Activated CD8-positive, alpha-beta T cell treated with anti-CD3 and anti-CD28 coated beads, Interleukin-2, amount 10 ng/mL, durations not matched to agents 7 days and 5 days (primary cell): Measurements from ENCODE around the gene CD36. TPM values are rescaled to one million over a fixed set of nuclear protein-coding genes. Genes with fewer than 3 reads are reported as not detected.

Experiments
- ATAC-seq: fragments of 150-1000 bp; cut with Tn5 transposase; one replicate; pipeline ENCODE4 v1.10.0; 2021; ENCODE audit warnings: moderate library complexity
- CTCF ChIA-PET: fragments of 350-600 bp; sonication (Branson Sonifier 250); formaldehyde crosslinking; loops from one replicate; lab custom pipeline; 2021; ENCODE audit warnings: antibody characterized with exemption; lab: Charles Lee
- POLR2A ChIA-PET: fragments of 350-600 bp; sonication (Branson Sonifier 250); formaldehyde crosslinking; loops from one replicate; lab custom pipeline; 2021; ENCODE audit warnings: antibody characterized with exemption; lab: Charles Lee
- DNase-seq: peaks from one replicate; pipeline ENCODE4 v3.0.0-alpha.2; 2020
- H3K27ac Mint-ChIP-seq: one replicate; pipeline ENCODE4 v1.8.0; 2021; ENCODE audit warnings: mild to moderate bottlenecking, mixed read lengths
- H3K27me3 Mint-ChIP-seq: one replicate; pipeline ENCODE4 v1.8.0; 2021; ENCODE audit warnings: low read depth, mixed read lengths
- H3K36me3 Mint-ChIP-seq: one replicate; pipeline ENCODE4 v1.8.0; 2021; ENCODE audit warnings: low read depth, mixed read lengths
- H3K4me1 Mint-ChIP-seq: one replicate; pipeline ENCODE4 v1.8.0; 2021; ENCODE audit warnings: low read depth, mixed read lengths
- H3K4me3 Mint-ChIP-seq: one replicate; pipeline ENCODE4 v1.8.0; 2021; ENCODE audit warnings: mild to moderate bottlenecking, mixed read lengths
- H3K9me3 Mint-ChIP-seq: one replicate; pipeline ENCODE4 v1.8.0; 2022; ENCODE audit warnings: mixed read lengths; ENCODE audit not compliant: insufficient read depth
- total RNA-seq, 2 experiments: library from RNA; stranded (reverse); gene quantifications; one replicate each; pipeline ENCODE4 v1.2.3, GENCODE V29; 2021

Gene CD36
- total RNA-seq, 2 experiments from 2014 or later = not detected

DNA sequence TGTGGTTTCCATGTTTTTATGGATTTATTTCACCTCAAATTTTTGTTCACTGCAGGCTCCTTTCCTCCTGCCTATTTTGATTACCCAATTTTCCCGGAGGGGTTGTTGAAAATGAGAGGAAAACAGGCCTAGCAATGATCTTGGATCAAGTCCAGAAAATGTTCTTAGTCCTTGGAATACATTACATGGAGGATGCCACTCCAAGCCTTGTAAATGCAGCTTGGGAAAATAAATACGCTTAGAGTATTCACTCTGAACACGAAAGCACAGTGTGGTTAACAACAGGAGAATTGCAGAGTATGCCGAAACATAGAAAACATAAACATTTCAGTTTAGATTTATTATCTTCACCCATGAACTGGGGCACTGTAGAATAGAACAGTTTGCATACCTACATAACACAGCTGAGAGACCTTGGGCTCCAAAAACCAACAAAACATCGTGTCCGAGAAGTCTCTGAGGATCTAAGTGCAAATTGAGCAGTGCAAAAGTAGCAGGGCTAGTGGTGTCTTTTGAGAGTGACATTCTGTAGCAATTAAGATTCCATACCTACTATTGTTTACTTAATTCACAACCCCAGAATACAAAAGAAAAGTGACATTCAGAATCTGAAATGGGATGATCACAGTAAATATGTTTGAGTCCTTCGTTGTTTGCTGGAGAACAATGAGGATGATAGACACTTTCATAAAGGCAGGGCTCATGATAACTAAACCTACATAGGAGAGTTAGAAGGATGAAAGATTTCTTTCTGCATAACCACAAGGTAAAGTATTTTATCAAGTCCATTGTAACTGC lies 7.6 kb upstream of the CD36 start:
- ChIA-PET CTCF (no interaction called here), POLR2A (no interaction called here)
- ATAC-seq (no peak), DNase-seq (no peak)
- H3K4me3 Mint-ChIP-seq = no peak overlapping the region
- no peaks in the 10 kb centered on the region for H3K9me3 Mint-ChIP-seq
- no peaks in the 10 kb centered on the region for H3K27me3 Mint-ChIP-seq
- H3K36me3 Mint-ChIP-seq = no peaks in the 10 kb centered on the region
- H3K27ac Mint-ChIP-seq = no peak overlapping the region
- H3K4me1 Mint-ChIP-seq = no peaks in the 10 kb centered on the region

DNA sequence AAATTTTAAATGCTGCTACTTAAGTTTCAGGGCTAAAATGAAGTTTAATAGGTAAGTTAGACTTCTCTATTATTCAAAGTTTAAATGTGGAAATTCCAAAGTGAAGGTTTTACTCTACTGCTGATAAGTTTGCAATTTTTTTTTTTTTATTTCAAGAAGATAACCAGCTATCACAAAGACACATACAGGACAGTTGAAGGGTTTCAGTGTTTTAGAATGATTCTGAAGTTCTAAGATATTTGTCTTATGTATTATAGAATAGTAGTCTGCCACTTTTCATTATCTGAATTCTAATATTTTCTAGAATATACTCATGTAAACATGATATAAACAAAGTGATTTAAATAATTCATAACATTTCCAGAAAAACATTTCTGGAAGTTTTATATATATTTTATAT lies 7.0 kb upstream of the CD36 start:
- no peaks in the 10 kb centered on the region for H3K9me3 Mint-ChIP-seq
- ChIA-PET POLR2A (no interaction called here), CTCF (no interaction called here)
- ATAC-seq (no peak), DNase-seq (no peak)
- no peak overlapping the region for H3K27ac Mint-ChIP-seq
- H3K27me3 Mint-ChIP-seq = no peaks in the 10 kb centered on the region
- no peaks in the 10 kb centered on the region for H3K36me3 Mint-ChIP-seq
- H3K4me1 Mint-ChIP-seq = no peaks in the 10 kb centered on the region
- no peak overlapping the region for H3K4me3 Mint-ChIP-seq

DNA sequence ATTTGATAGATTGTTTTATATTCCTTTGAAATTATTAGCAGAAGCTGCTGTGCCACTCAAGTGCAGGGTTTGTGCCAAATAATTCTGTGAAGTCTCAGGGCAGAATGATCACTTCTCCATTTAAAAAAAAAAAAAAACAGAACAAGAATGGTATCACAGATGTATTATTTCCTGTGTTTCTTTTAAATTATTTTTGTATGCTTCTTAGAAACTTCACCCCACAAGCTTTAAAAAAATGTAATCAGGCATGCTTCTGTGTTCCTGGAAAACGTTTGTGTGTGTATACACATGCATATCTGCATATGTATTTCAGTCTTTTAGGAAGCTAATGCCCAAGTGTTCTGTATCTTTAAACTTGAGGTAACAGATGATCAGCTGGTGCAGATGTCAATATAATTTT lies 6.3 kb upstream of the CD36 start:
- Mint-ChIP-seq H3K4me1 (no peaks in the 10 kb centered on the region), H3K4me3 (no peak overlapping the region), H3K36me3 (no peaks in the 10 kb centered on the region), H3K9me3 (no peaks in the 10 kb centered on the region), H3K27ac (no peak overlapping the region), H3K27me3 (no peaks in the 10 kb centered on the region)
- no peak for ATAC-seq
- ChIA-PET CTCF (no interaction called here), POLR2A (no interaction called here)
- no peak for DNase-seq

DNA sequence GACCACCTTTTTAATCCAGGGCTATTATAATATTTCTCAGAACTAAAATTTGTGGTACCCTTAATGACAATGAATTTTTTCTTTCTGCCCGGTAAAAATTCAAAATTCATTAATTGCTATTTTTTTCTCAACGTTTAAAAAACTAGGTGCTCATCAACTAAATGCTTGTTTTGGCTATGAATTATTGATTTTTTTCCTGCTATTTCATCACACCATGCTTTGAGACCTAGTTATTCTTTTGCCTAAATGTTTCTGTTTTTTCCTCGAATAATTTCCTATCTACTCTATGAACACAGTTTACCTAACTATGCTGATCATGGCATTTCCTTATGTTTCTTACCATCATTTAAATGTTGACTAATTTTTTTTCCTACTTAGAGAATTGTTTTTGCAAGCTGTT lies 5.6 kb upstream of the CD36 start:
- H3K27ac Mint-ChIP-seq = no peak overlapping the region
- no peak for DNase-seq
- ATAC-seq = no peak
- H3K4me1 Mint-ChIP-seq = no peaks in the 10 kb centered on the region
- CTCF ChIA-PET = no interaction called here
- H3K4me3 Mint-ChIP-seq = no peak overlapping the region
- no peaks in the 10 kb centered on the region for H3K36me3 Mint-ChIP-seq
- POLR2A ChIA-PET = no interaction called here
- H3K9me3 Mint-ChIP-seq = no peaks in the 10 kb centered on the region
- H3K27me3 Mint-ChIP-seq = no peaks in the 10 kb centered on the region

DNA sequence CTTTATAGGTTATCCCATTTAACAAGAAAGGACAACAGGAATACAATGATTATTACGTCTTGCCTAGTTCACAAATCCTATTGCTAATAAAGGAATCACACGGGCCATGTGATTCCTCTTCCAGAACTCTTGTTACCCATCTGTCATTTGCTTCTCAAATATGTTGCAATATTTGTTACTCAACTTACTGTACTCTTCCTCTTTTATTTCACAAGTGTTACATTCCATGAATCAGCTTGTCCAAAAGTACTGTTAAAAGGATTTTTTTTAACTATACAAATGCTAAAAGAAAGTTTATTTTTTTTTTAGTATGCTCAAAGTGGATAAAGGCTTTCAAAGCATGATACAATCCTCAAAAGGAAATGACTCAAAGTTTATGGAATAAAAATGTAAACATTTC lies 3.9 kb upstream of the CD36 start:
- H3K9me3 Mint-ChIP-seq = no peaks in the 10 kb centered on the region
- no peaks in the 10 kb centered on the region for H3K36me3 Mint-ChIP-seq
- H3K4me3 Mint-ChIP-seq = no peak overlapping the region
- no peak for DNase-seq
- ChIA-PET CTCF (no interaction called here), POLR2A (no interaction called here)
- ATAC-seq = no peak
- no peaks in the 10 kb centered on the region for H3K27me3 Mint-ChIP-seq
- H3K27ac Mint-ChIP-seq = no peak overlapping the region
- no peaks in the 10 kb centered on the region for H3K4me1 Mint-ChIP-seq

DNA sequence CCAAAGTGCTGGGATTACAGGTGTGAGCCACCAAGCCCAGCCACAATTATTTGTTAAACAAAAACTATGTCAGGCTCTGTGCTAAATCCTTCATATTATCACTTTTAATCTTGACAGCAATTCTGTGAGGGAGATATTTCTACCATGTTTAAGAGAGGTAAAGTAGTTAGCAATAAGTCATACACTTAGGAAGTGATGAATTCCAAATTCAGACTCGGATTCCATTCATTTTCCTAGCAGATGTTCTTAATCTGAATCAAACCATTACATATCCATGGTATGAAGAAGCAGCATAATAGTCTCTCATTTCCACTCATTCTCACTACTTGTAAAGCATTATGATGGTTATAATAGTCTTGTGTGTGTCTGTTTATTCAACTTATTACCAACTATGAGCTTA lies 2.9 kb upstream of the CD36 start:
- H3K4me1 Mint-ChIP-seq = no peaks in the 10 kb centered on the region
- DNase-seq (no peak), ATAC-seq (no peak)
- no peaks in the 10 kb centered on the region for H3K9me3 Mint-ChIP-seq
- no peak overlapping the region for H3K27ac Mint-ChIP-seq
- no peaks in the 10 kb centered on the region for H3K36me3 Mint-ChIP-seq
- no peak overlapping the region for H3K4me3 Mint-ChIP-seq
- ChIA-PET POLR2A (no interaction called here), CTCF (no interaction called here)
- no peaks in the 10 kb centered on the region for H3K27me3 Mint-ChIP-seq

DNA sequence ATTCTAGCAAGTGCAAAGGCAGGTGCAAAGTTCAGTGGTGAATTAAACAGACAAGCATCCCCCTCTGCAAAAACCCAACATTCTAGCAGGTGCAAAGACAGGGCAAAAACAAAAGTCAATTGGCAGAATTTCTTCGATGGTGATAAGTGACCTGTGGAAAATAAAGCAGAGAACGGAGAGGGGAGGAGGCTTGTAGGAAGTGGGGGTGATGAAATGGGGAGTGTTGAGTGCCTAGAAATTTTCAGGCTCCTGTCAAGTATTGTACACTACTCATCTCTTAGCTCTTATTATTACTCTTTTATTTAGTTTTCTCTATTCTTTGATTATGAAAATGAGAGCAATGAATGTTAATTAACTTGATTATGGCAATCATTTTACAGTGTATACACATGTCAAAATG lies 2.4 kb upstream of the CD36 start:
- no peak for DNase-seq
- POLR2A ChIA-PET = no interaction called here
- Mint-ChIP-seq H3K27ac (no peak overlapping the region), H3K4me3 (no peak overlapping the region), H3K4me1 (no peaks in the 10 kb centered on the region), H3K9me3 (no peaks in the 10 kb centered on the region), H3K27me3 (no peaks in the 10 kb centered on the region), H3K36me3 (no peaks in the 10 kb centered on the region)
- no peak for ATAC-seq
- CTCF ChIA-PET = no interaction called here

DNA sequence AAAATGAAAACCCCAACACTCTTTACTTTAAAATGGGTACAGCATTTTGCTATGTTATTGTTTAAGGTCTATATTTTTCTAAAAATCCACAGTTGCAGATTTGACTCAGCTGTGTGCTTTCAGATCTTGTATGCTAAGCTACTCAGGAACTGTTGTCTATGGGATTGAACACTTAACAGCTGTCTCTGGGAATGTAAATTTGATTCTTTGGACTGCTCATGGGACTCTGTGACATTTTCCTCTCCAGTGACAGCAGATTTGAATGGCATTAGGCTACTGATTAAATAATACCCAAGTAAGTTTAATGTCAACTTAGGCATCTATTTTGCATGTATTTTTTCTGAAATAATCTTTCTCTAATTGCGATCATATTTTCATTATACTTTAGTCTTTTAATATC lies 1.7 kb upstream of the CD36 start:
- CTCF ChIA-PET = no interaction called here
- ATAC-seq = no peak
- Mint-ChIP-seq H3K27me3 (no peaks in the 10 kb centered on the region), H3K9me3 (no peaks in the 10 kb centered on the region), H3K4me1 (no peaks in the 10 kb centered on the region), H3K4me3 (no peak overlapping the region), H3K36me3 (no peaks in the 10 kb centered on the region), H3K27ac (no peak overlapping the region)
- POLR2A ChIA-PET = no interaction called here
- DNase-seq = no peak

DNA sequence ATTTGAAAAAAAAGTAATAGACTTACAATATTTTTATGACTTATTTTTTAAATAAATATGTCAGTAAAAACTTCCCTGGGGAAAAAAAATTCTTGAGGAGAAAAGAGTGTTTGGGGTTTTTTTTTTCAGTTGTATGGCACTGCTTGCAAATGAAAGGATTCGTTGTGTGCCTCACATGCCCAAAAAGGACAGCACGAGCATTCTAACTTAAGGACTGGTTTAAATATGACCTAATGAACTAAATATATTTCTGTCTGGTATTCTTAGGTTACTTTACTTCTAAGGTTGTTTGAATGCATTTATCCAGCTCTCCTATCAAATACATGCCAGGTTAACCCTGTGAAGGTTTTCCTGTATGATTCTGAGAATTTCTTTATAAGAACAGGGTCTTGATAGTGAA lies 988 bp upstream of the CD36 start:
- H3K4me1 Mint-ChIP-seq = no peaks in the 10 kb centered on the region
- POLR2A ChIA-PET = no interaction called here
- no peak for DNase-seq
- CTCF ChIA-PET = no interaction called here
- no peak overlapping the region for H3K27ac Mint-ChIP-seq
- no peaks in the 10 kb centered on the region for H3K9me3 Mint-ChIP-seq
- no peaks in the 10 kb centered on the region for H3K27me3 Mint-ChIP-seq
- no peaks in the 10 kb centered on the region for H3K36me3 Mint-ChIP-seq
- ATAC-seq = no peak
- no peak overlapping the region for H3K4me3 Mint-ChIP-seq

DNA sequence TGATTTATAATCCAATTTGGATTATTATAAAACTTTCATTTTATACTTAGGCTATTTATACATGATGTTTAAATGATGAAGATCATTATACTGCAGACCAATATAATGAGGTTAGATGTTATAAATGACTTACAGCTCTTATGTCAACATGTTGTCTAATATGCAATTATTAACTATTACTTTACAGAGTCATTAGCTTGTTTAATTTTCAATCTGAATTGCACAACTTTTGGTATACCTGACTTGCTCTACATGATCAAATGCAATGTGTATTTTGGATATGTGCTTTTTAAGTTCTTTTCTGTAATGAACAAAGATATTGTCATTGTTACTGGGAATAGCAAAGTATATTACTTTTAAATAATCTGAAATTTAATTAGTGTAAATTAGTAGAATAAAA lies 569 bp downstream of the CD36 start:
- no peaks in the 10 kb centered on the region for H3K36me3 Mint-ChIP-seq
- H3K4me3 Mint-ChIP-seq = no peak overlapping the region
- no peaks in the 10 kb centered on the region for H3K9me3 Mint-ChIP-seq
- ATAC-seq = no peak
- CTCF ChIA-PET = no interaction called here
- H3K27ac Mint-ChIP-seq = no peak overlapping the region
- POLR2A ChIA-PET = no interaction called here
- H3K27me3 Mint-ChIP-seq = no peaks in the 10 kb centered on the region
- H3K4me1 Mint-ChIP-seq = no peaks in the 10 kb centered on the region
- DNase-seq = no peak

DNA sequence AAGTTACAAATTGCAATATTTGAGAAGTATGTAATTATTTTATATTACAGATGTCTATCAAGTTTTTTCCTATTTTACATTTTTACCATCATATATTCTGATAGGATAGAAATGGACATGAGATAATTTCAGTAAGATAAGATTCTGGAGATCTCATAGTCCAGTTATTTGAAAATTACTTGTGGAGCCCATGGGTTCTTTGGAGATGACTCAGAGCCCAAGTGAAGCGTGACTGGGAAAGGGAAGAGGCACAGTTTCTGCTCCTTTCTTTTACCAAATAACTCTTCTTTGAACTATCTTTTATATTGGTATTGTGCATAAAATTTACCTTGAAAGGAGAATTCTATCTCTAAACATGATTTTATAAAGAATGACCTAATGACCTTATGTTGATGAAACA lies 2.4 kb downstream of the CD36 start:
- Mint-ChIP-seq H3K27ac (no peak overlapping the region), H3K4me3 (no peak overlapping the region), H3K4me1 (no peaks in the 10 kb centered on the region), H3K27me3 (no peaks in the 10 kb centered on the region), H3K9me3 (no peaks in the 10 kb centered on the region), H3K36me3 (no peaks in the 10 kb centered on the region)
- ChIA-PET POLR2A (no interaction called here), CTCF (no interaction called here)
- no peak for ATAC-seq
- DNase-seq = no peak

DNA sequence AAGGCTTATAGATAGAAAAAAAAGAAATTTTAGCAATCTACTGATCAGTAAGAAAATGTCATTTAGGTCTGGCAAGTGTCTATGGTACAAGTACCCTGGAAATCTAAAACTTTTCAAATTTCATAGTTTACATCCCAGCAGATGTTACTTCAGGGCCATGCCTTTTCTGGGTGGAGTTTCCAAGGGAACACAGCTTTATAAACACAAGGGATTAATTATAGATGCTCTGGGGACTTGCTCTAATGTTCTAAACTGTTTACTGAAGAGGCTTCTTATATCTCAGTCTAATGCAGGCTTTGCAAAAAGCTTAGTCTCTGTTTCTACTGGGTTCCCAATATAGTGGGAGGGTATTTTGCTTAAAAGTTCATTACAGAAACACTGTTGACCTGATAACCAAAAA lies 3.1 kb downstream of the CD36 start:
- H3K27ac Mint-ChIP-seq = no peak overlapping the region
- H3K27me3 Mint-ChIP-seq = no peaks in the 10 kb centered on the region
- H3K4me1 Mint-ChIP-seq = no peaks in the 10 kb centered on the region
- no peak overlapping the region for H3K4me3 Mint-ChIP-seq
- no peak for DNase-seq
- CTCF ChIA-PET = no interaction called here
- ATAC-seq = no peak
- no peaks in the 10 kb centered on the region for H3K9me3 Mint-ChIP-seq
- no peaks in the 10 kb centered on the region for H3K36me3 Mint-ChIP-seq
- POLR2A ChIA-PET = no interaction called here

DNA sequence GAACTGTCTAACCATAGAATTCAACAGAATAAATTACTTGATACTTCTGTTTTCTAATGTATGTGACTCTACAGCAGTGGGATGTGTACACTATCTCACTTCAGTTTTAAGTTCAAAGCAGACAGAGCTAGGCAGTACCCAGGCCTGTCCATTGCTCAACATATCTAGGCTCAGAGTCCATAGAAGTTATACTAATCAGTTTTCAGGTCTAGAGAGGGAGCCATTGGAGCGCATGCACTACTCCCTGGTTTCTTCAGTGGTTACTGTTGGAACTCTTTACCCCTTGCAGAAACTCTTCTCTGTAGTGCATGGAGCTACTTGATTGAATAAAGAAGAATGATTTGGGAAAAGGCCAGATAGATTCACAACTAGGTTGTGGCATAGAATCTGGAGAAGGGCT lies 4.4 kb downstream of the CD36 start:
- CTCF ChIA-PET = no interaction called here
- Mint-ChIP-seq H3K9me3 (no peaks in the 10 kb centered on the region), H3K4me1 (no peaks in the 10 kb centered on the region), H3K27ac (no peak overlapping the region), H3K36me3 (no peaks in the 10 kb centered on the region), H3K4me3 (no peak overlapping the region), H3K27me3 (no peaks in the 10 kb centered on the region)
- POLR2A ChIA-PET = no interaction called here
- DNase-seq (no peak), ATAC-seq (no peak)
